Right cardiac atrium (tissue), 5 donors: ENCODE results near the gene CDK19. TPM values are rescaled to one million over a fixed set of nuclear protein-coding genes. Genes with fewer than 3 reads are reported as not detected.
A peak's percentile ranks its signal among the peaks of the same experiment; 100 is the strongest.
"Not testable (repeated sequence)": the region's sequence is repeated elsewhere in the genome, so short reads cannot be mapped to it uniquely, and the experiment has no call there.

Source experiments
- ATAC-seq, 2 donors: fragments of 200-7000 bp; cut with Tn5 transposase; one replicate each; pipeline versions ENCODE4 v1.8.0 to v1.9.1; 2020; ENCODE audit warnings: moderate library complexity in 2 of 2, mild to moderate bottlenecking in 1 of 2
- DNase-seq, 3 donors: peaks; one replicate each; pipeline ENCODE4 v3.0.0-alpha.2; 2020
- H3K27ac ChIP-seq: one replicate; pipeline ENCODE4 v1.5.1; 2013; ENCODE audit warnings: mild to moderate bottlenecking, low read length, control low read depth, moderate library complexity
- H3K27me3 ChIP-seq: one replicate; pipeline ENCODE4 v1.6.1; 2013; ENCODE audit not compliant: control insufficient read depth, insufficient read depth
- H3K4me1 ChIP-seq: one replicate; pipeline ENCODE4 v1.6.1; 2013; ENCODE audit warnings: low read length; ENCODE audit not compliant: control insufficient read depth, insufficient read depth
- H3K4me3 ChIP-seq: one replicate; pipeline ENCODE4 v1.5.1; 2013; ENCODE audit warnings: low read length, control low read depth
- H3K9me3 ChIP-seq: one replicate; pipeline ENCODE4 v1.6.1; 2013; ENCODE audit warnings: low read length; ENCODE audit not compliant: control insufficient read depth
- WGBS: extraction: QIAGEN DNeasy Blood & Tissue Kit; methylation state at CpG from one replicate; pipeline ENCODE4 v1.1.7; 2013; 5-methylcytosine and 5-hydroxymethylcytosine counted together
- intact Hi-C, 4 donors: fragments of 100-400 bp; cut with DNase I; formaldehyde crosslinking; loops; one replicate each; pipeline versions ENCODE4 v1.11.0 to v1.14.0; 2022 to 2023
- polyA plus RNA-seq: library from polyadenylated mRNA; stranded (reverse); fragments of 200-250 nt; gene quantifications from one replicate; pipeline ENCODE4 v1.2.3, GENCODE V29; 2013
- total RNA-seq, 4 donors: library from RNA; stranded (reverse); fragmentation: NEBNext Ultra II Directional; extraction: Animal tissue kit (Norgen Biotek cat#: 25700); gene quantifications; one replicate each; pipeline ENCODE4 v1.2.1, GENCODE V29; 2021
- donor health status: healthy with polysubstance abuse.
- donor health status: DM: no; HTN: yes; CAD: no.
- donor health status: DM: no; HTN: no; CAD: no.
- donor health status: DM: no; HTN: yes; CAD: no; lungs with severe emphysema.
- donor health status: DM: yes; HTN: yes; CAD: no.

CDK19 gene
- total and polyA plus RNA-seq, 5 donors: 4.8 to 10.8 (median 9.8) TPM

DNA sequence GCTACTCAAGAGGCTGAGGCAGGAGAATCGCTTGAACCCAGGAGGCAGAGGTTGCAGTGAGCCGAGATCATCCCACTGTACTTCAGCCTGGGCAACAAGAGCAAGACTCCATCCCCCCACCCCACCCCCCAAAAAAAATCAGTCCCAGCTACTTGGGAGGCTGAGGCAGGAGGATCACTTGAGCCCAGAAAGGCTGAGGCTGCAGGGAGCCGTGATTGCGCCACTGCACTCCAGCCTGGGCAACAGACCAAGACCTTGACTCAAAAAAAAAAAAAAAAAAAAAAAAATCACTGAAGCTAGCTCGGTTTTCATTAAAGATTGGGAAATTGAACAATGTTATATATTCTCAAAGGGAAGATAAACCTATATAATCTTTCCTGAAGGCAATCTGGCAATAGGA is 20.5 kb upstream of the CDK19 start:
- 81% methylated on average over 5 of the region's 5 CpGs for WGBS
- H3K4me1 ChIP-seq, ATAC-seq, DNase-seq, H3K27me3 ChIP-seq, intact Hi-C loops, H3K4me3 ChIP-seq, H3K27ac ChIP-seq, H3K9me3 ChIP-seq: not testable (repeated sequence)

DNA sequence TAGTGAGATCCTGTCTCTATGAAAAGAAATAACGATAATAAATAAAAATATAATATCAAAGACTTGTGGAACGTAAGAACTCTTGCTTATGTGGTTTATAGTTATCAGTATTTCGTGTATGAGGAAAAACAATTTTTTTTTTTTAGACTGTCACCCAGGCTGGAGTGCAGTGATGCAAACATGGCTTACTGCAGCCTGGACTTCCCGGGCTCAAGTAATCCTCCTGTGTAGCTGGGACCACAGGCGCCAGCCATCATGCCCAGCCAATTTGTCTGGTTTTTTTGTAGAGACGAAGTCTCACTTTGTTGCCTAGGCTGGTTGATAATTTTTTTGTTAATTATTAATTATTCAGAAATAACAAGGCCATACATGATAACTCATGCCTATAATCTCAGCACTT is 18.6 kb upstream of the CDK19 start:
- Histone ChIP-seq H3K27me3 (no peaks in the 10 kb centered on the region), H3K4me3 (no peak overlapping the region), H3K9me3 (no peaks in the 10 kb centered on the region), H3K4me1 (no peaks in the 10 kb centered on the region), H3K27ac (no peak overlapping the region)
- WGBS: 89% methylated on average over 6 of the region's 6 CpGs
- intact Hi-C loops: no loop called here
- no peak for ATAC-seq
- DNase-seq: no peak

- Histone ChIP-seq H3K4me3 (no peak overlapping the region), H3K4me1 (no peaks in the 10 kb centered on the region), H3K9me3 (no peaks in the 10 kb centered on the region), H3K27me3 (no peaks in the 10 kb centered on the region), H3K27ac (no peak overlapping the region)
- intact Hi-C loops: no loop called here
- DNase-seq (no peak), ATAC-seq (no peak)
- 95% methylated on average over 6 of the region's 6 CpGs for WGBS
Observed at GRCh38 chr6:110831405-110831804, 16.1 kb upstream of the CDK19 start.

DNA sequence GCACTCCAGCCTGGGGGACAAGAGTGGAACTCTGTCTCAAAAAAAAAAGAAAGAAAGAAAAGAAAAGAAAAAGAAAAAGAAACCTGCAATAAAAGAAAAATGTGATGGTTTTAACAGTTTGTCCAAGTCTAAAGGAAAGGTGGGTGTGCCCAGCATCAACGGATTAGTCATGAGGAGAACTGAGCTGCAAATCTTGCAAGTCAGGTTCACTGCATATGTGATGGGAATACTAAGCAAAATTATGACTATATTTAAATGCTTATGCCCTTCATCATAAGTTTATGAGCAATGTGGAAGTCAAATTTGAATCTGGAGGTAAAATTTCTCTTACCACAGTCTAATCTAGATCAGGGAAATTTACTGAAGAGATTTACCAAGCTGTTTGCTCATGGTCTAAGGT is 13.1 kb upstream of the CDK19 start:
- intact Hi-C loops: no loop called here
- DNase-seq (no peak), ATAC-seq (no peak)
- Histone ChIP-seq H3K9me3 (no peaks in the 10 kb centered on the region), H3K27ac (no peak overlapping the region), H3K4me3 (no peak overlapping the region), H3K27me3 (no peaks in the 10 kb centered on the region), H3K4me1 (no peaks in the 10 kb centered on the region)
- 73% methylated on average over 1 of the region's 1 CpG for WGBS

- DNase-seq (peak in 2 of 3 donors; percentile 59 to 61), ATAC-seq (peak; percentile 50 to 55)
- intact Hi-C loops: no loop called here
- Histone ChIP-seq H3K4me3 (no peak overlapping the region), H3K4me1 (no peaks in the 10 kb centered on the region), H3K27ac (peak overlapping the region; percentile 23), H3K27me3 (no peaks in the 10 kb centered on the region), H3K9me3 (no peaks in the 10 kb centered on the region)
- 75% methylated on average over 9 of the region's 9 CpGs for WGBS
Observed at GRCh38 chr6:110826236-110827129, 11.2 kb upstream of the CDK19 start.

- H3K27ac ChIP-seq: no peak overlapping the region
- H3K4me3 ChIP-seq: no peak overlapping the region
- 18% methylated on average over 2 of the region's 2 CpGs for whole genome bisulfite sequencing
- no peaks in the 10 kb centered on the region for H3K27me3 ChIP-seq
- ATAC-seq: no peak
- no peak for DNase-seq
- no peaks in the 10 kb centered on the region for H3K9me3 ChIP-seq
- H3K4me1 ChIP-seq: no peaks in the 10 kb centered on the region
- intact Hi-C loops: no loop called here
Observed at GRCh38 chr6:110823146-110823545, 7.9 kb upstream of the CDK19 start.

DNA sequence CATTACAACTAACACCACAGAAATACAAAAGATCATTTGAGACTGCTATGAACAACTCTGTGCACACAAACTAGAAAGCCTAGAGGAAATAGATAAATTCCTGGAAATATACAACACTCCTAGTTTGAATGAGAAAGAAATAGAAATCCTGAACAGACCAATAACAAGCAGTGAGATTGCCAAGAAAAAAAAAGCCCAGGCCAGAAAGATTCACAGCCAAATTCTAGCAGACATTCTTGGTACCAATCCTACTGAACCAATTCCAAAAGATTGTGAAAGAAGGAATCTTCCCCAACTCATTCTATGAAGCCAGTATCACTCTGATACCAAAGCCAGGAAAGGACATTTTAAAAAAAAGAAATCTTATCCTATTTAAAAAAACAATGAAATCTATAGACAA is 7.0 kb upstream of the CDK19 start:
- DNase-seq (no peak), ATAC-seq (peak; percentile 59 to 78)
- Histone ChIP-seq H3K27ac (no peak overlapping the region), H3K4me1 (no peaks in the 10 kb centered on the region), H3K9me3 (no peaks in the 10 kb centered on the region), H3K4me3 (no peak overlapping the region), H3K27me3 (no peaks in the 10 kb centered on the region)
- intact Hi-C loops: no loop called here

DNA sequence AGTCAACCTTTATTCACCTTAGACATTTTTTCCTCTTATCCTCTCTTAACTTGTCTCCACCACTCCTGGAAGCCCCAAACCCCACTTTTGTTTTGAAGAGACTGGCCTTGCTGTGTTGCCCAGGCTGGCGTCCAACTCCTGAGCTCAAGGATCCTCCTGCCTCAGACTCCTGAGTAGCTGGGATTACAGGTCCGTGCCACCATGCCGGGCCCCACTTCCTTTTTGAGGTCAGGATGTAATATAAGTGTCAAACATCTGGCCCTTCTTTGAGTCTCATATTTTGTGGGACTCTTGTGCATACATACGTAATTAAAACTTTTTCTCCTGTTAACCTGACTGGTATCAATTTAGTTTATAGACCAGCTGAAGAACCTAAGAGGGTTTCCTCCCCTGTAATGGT is 1.4 kb upstream of the CDK19 start:
- Histone ChIP-seq H3K9me3 (no peaks in the 10 kb centered on the region), H3K27ac (no peak overlapping the region), H3K4me3 (no peak overlapping the region), H3K4me1 (peaks cover 2% of the 10 kb centered on the region), H3K27me3 (no peaks in the 10 kb centered on the region)
- intact Hi-C loops: loop anchor here in 2 of 4 donors (5.0 to 10.0 kb wide), 2 partner anchors 56 to 58 kb away; partner anchors contain the start of gene AMD1 (in 2 of the 2)
- 74% methylated on average over 4 of the region's 4 CpGs for WGBS
- ATAC-seq: no peak
- peak in 1 of 3 donors; percentile 59 for DNase-seq

GRCh38 chr6:110815015-110815410 is 256 bp downstream of the CDK19 start:
- DNase-seq (no peak), ATAC-seq (no peak)
- intact Hi-C loops: loop anchor here in 2 of 4 donors (5.0 to 10.0 kb wide), 2 partner anchors 57 to 60 kb away; partner anchors contain the start of gene AMD1 (in 2 of the 2)
- 1% methylated on average over 49 of the region's 49 CpGs for WGBS
- H3K27me3 ChIP-seq: no peaks in the 10 kb centered on the region
- peak overlapping the region; percentile 95 for H3K27ac ChIP-seq
- H3K4me3 ChIP-seq: peak overlapping the region; percentile 74
- no peaks in the 10 kb centered on the region for H3K9me3 ChIP-seq
- H3K4me1 ChIP-seq: peaks cover 2% of the 10 kb centered on the region

- Histone ChIP-seq H3K4me1 (peaks cover 2% of the 10 kb centered on the region), H3K4me3 (peak overlapping the region; percentile 74), H3K27me3 (no peaks in the 10 kb centered on the region), H3K9me3 (no peaks in the 10 kb centered on the region), H3K27ac (peak overlapping the region; percentile 95)
- DNase-seq: peak; percentile 54 to 84 (median 82)
- intact Hi-C loops: loop anchor here in 2 of 4 donors (5.0 to 10.0 kb wide), 2 partner anchors 58 to 60 kb away; partner anchors contain the start of gene AMD1 (in 2 of the 2)
- under 1% methylated on average over 86 of the region's 86 CpGs for WGBS
- ATAC-seq: peak; percentile 26 to 37
Observed at GRCh38 chr6:110814102-110815014, 911 bp downstream of the CDK19 start.
